Stimulated activated CD4-positive, alpha-beta T cell treated with anti-CD3 and anti-CD28 coated beads, Interleukin-2, amount 100 ng/mL, for 24 hours (primary cell): ENCODE results near the gene TNFRSF14.

Experiments
- DNase-seq, 2 donors: peaks; one replicate each; pipeline ENCODE4 v3.0.0-alpha.2; 2020

TNFRSF14 gene

GRCh38 chr1:2604156-2604843, 48.1 kb downstream of the TNFRSF14 start:
- no peak for DNase-seq

DNA sequence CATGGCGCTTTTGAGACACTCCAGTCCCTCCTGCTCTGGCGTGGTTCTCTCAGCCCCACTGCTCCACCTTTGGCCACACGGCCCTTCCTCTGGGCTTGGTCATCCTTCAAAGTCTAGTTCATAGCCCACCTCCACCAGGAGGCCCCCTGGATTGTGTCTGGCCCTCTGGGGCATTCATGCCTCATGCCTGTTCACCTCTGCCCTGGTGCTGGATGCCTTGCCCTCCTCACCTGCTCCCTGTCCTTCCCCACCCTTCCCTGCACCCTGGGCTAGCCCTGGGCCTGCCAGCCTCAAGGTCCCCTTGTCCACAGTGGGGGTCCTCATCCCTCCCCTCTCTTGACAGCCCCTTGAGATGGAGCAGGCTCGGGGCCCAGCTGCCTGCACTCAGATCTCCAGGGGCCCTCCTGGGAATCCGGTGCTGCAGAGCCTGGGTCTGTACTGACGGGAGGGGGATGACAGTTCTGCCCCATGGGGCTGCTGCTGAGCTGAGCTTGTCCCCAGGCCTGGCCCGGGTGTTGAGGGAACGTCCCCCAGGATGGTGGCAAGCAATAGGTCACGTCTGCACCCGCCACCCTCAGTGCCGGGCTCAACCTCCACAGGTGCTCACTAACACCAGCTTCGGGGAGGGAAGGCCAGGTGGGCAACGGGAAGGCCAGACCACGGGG, 48.8 kb downstream of the TNFRSF14 start:
- no peak for DNase-seq

DNA sequence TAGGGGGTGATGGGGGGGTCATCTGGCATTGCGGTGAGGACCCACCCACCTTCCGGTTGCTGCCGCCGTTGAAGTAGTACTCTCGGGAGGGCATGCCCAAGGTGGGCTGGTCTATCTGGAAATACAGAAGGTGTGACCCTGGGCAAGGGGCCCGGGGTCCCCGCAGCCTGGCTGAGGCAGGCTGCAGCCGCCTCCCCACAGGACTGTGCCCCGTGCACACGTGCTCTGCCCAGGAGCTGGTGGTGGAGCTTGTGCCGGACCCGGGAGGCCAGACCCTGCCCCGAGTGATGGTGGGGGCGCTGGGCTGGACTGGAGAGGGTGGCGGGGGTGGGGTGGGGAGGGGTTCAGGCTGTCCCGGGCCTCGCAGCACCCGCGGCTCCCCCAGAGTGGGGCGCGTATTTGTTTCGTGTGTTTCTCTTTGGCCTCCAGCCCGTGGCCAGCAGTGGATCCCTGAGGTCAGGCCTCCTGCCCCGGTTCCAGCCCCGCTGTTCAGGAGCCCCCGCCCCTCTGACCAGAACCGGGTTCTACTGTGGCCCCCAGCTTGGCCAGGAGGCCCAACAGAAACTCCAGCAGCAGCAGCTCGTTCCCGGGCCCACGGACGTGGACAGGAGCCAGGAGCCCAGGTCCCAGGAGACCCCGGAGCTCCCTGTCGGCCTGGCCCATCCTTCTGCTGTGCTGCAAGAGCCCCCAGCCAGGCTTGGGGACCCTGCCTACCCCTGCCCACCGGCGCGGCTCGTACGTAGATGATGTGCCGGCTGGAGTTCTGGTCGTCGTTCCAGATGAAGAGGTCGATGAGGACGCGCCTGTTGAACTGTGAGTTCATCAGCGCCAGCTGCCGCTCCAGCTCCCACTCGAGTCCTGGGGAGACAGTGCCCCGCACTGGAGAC, 49.6 kb downstream of the TNFRSF14 start:
- DNase-seq: no peak

DNA sequence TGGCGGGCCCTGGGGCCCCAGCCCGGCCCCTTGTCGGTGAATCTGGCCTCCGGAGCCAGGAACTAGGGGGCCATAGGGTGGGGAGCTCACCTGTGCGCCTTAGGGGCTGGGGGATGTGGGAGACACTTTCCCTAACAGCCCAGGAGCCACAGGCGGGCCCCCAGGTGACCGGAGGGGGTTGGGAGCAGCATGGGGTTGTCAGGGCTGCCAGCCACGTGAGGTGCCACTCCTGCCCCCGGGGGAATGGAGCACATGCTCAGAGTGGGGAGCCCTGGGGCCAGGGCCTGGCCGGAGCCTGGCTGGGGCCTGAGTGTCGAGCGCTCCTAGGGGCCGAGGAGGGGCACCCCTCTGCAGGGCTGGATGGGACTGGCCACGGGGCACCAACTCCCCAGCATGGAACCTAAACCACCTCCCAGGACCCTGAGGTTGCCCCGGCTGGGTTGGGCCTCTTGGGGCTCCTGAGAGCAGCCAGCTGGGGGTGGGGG, 50.3 kb downstream of the TNFRSF14 start:
- no peak for DNase-seq

DNA sequence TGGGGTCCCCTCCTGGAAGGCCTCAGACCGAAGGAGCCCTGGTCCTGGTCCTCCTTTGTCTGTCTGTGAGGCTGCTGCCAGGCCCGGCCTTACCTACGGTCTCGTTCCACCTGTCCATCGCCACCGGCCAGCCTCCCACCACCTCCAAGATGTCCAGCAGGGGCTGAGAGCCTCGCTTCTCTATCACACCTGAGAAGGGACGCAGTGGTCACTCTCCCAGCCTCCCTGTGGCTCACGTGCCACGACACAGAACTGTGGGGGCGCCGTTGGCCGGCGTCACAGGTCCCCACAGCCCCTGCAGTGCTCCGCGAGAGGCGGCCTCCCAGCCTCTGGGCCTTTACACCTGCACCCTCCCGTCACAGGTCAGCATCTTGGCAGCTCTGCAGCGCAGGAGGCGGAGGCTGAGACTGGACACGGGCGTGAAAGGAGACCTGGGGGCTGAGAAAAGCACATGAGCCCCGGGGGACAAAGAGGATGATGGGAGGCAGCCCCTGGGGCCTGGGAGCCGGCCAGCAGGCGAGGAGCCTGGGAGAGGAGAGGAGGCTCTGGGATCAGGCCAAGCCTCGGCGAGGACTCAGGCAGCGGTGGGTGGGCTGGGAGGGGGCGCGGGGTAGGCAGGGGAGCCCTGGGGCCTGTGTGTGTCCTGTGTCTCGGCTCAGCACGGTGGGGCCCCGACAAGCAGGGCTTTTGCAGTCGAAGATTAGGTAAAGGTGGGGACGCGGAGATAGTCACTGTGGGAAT, 50.9 kb downstream of the TNFRSF14 start:
- DNase-seq: no peak

GRCh38 chr1:2607641-2608091, 51.5 kb downstream of the TNFRSF14 start:
- DNase-seq: no peak

- DNase-seq: no peak
Observed at GRCh38 chr1:2609319-2610035, 53.3 kb downstream of the TNFRSF14 start.

DNA sequence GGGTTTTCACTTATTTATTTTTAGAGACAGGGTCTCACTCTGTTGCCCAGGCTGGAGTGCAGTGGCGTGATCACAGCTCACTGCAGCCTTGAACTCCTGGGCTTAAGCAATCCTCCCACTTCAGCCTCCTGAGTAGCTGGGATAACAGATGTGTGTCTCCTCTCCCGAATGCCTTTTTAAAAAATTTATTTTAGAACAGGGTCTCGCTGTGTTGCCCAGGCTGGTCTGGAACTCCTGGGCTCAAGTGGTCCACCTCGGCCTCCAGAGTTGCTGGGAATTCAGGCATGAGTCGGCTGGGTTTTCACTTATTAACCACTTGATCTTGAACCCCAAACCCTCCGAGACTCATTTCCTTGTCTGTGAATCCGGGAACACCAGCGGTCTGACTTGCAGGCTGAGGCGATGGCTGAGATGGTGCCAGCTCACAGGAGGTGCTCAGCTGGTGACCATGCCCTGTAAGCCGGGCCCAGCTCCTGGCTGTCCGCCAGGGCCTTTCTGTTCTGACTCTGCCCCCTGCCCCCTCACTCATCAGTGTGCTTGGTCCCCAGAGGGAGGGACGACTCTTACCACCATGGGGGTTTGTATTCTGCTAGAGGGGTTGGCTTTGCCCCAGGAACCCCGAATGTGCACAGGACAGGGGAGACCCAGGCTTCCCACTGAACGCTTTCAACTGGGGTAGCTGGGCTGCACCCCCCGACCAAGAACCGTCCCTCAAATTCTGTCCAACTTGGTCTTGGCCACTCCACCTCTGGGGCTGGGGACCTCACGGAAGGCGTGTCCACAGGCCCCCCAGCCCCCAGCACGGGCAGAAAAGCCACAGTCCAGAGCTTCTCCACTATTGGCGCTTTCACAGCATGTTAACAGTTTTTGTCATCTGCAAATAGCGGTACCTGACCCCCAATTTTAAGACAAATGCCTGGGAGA, 54.1 kb downstream of the TNFRSF14 start:
- no peak for DNase-seq

DNA sequence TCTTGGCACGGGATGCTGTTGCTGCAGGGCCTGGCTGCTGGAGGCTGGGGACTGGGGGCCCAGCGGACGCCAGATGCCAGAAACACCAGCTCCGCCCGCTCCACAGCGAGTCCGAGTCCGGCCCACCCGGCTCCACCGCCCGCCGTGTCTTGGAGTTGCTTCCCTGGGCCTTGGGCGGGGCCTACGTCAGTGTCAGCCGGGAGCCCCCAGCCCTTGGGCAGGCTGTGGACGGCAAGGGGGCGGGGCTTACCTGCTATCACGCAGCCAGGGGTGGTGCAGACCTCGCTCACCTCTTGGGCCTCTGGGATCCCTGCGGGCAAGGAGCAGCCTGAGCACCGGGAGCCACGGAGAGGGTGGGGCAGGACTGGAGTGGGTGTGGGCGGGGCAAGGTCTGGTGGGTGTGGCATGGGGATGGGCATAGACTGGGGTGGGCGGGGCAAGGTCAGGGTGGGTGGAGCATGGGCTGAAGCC, 54.9 kb downstream of the TNFRSF14 start:
- peak in 1 of 2 donors; percentile 54 for DNase-seq

DNA sequence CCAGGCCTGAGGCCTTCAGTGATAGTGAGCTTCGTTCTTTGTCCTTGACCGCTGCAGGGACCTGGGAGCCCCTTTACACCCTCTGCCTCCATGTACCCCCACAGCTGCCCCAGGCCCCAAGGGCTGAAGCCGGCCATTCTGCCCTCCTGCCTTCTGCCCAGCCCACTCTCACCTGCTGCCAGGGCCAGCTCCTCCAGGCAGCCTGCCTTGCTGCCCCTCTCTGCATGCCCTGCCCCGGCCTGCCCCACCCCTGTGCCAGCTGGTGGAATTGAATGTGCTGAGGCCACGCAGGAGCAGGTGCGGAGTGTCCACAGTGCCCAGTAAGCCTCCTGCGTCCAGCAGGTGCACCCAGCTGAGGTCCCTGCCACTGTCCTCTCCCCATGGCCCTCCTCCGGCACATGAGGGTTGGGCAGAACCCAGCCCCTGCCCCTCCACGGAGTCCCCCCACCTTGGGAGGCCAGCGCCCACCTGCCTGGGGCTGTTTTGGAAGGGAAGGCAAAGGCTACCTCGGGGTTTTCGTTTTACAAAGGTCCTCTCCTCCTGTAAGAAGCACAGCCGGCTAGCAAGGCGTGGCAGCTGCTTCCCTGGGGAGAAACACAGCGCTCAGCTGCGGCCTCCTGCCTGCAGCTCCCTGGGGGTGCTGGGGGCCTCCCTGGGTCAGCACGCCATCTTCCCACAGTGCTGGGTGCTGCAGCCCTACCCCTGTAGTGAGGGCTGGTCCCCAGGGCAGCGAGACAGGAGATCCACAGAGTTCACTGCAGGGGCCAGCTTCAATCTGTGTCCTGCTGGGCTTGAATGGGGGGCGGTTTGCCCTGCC, 55.7 kb downstream of the TNFRSF14 start:
- no peak for DNase-seq

GRCh38 chr1:2612591-2613365, 56.6 kb downstream of the TNFRSF14 start:
- no peak for DNase-seq
